HG03575 (cell line): ENCODE measurements around the gene LRP6.
"Not testable (repeated sequence)": the region's sequence is repeated elsewhere in the genome, so short reads cannot be mapped to it uniquely, and the experiment has no call there.

Experiments
- ATAC-seq: cut with Tn5 transposase; IDR thresholded peaks from one replicate; pipeline ENCODE4 v1.9.1; 2021; ENCODE audit not compliant: unreplicated experiment, insufficient number of reproducible peaks, low FRiP score; ENCODE audit errors: extremely low read depth

Gene LRP6

DNA sequence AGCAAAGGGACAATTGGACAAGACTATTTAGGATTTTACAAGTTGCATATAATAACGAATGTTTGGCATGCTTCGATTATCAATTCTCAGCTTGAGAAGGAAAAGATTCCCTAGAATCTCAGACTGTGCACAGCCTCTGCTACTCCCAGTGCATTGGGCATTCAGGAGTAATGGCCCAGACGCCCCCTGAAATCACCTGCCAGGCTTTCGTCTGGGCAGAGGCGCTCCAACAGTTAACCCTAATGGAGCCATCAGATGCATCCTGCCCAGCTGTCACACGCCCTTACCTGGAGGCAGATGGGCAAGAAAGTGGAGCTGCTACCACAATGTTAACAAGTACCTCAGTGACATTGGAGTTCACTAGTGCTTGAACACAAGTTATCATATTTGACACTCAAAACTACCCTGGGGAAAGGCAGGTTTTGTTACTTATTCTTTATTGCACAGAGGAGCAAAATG is 927 bp upstream of the LRP6 start:
- ATAC-seq, result no peak

DNA sequence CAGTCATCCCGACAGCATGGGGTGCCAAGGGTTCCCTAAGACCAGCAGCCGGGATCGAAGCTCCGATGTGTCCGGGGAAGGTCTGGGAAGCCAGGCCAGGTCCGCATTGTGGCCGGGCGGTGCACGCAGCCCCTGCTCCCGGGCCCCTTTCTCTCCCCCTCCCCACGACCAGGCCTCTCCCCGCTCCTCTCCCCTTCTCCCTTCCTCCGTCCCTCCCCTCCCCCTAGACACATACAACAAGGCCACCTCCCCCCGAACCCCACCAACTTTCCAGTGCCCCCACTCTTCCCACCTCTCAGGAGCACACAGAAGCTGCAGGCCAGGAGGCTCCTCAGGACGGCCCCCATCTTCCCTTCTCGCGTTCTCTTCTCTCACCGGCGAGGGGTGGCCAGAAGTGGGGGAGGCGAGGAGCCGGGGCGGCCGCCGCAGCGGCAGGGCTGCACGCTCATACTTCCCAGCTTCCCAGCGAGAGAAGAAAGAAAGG is 413 bp downstream of the LRP6 start:
- no peak for ATAC-seq

DNA sequence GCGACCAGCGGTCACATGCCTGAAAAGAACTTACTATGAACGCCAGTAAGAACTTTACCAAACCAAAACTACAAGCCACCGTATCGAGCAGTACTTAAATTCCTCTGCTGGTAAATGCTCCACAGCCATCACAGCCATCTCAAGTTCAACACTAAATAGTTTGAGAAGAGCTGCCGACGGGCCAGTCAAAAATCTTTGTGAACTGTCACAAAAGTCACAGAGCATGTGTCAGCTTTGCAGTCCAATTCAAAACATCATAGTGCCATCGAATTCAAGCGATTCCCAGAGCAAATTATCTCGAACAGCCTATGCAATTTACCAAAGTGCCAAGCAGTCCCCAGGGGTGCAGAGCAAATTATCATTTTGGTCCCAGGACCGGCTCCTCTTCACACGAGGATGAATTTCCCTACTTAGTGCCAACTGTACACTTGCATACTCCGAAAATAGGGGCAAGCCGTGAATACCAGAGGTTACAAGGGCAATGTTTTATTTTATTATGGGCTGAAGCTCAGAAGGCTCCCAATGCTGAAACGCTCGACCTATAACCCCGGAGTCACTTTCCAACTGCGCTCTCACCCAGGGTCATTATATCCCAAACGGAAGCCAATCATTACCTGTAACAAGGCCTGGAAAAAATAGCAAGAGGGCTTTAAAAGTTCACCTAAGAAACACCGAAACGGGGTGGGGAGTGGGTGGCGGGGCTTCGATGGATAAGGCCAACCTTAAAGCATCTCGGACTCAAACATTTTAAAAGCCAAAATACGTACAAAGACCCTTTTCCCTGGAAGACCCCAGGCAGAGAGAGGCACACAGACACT is 1.1 kb downstream of the LRP6 start:
- ATAC-seq, result no peak

DNA sequence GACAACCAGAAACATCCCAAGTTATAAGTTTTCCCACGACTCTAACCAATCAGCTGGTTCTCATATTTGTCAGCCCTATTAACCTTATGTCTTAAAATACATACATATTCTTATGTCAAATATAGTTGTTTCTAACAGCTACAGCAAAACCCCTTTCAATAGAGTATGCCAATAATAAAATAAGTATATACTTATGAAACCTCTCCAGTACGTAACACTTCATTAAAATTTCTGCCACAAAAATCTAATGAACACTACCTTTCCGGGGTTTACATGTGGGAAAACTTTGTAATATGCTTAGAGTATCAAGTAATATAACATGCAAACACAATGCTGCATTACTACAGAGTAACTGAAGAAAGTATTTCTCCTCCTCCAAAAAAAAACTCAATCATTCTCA is 1.8 kb downstream of the LRP6 start:
- no peak for ATAC-seq

DNA sequence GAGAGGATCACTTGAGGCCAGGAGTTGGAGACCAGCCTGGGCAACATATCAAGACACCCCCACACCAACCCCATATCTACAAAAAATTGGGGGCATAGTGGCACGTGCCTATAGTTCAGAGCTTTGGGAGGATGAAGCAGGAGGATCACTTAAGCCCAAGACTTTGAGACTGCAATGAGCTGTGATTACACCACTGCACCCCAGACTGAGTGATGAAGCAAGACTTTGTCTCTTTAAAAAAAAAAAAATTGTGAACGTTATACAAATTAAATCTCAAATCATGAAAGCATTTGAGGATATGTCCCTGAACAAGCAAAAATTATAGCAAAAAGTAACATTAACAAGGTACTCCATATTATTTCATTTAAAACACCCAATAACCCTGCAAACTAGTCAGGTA is 2.9 kb downstream of the LRP6 start:
- ATAC-seq, result no peak

DNA sequence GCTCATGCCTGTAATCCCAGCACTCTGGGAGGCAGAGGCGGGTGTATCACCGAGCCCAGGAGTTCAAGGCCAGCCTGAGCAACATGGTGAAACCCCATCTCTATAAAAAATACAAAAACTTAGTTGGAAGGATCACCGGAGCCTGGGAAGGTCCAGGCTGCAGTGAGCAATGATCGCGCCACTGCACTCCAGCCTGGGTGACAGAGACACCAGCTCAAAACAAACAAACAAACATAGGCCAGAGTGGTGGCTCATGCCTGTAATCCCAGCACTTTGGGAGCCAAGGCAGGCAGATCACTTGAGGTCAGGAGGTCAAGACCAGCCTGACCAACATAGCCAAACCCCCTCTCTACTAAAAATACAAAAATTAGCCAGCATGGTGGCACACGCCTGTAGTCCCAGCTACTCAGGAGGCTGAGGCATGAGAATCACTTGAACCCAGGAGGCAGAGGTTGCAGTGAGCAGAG is 10.5 kb downstream of the LRP6 start:
- ATAC-seq, result not testable (repeated sequence)

DNA sequence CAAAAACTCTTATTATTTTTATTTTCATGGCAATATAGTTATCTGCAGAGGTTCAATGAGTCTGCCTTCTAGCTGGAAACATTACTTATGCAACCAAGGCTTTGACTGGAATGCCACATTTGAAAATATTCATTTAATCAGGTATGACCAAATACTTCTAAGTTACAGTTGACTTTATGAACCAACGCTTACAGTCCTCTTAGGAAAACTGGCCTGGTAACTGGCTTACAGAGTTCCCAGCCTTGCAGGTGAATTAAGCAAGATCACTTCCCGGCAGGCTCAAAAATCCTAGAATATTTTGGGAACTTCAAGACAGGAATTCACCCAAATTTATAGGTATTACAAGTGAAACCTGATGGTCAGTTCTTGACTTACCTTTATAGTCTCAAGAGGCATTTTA is 12.3 kb downstream of the LRP6 start:
- ATAC-seq, result no peak

DNA sequence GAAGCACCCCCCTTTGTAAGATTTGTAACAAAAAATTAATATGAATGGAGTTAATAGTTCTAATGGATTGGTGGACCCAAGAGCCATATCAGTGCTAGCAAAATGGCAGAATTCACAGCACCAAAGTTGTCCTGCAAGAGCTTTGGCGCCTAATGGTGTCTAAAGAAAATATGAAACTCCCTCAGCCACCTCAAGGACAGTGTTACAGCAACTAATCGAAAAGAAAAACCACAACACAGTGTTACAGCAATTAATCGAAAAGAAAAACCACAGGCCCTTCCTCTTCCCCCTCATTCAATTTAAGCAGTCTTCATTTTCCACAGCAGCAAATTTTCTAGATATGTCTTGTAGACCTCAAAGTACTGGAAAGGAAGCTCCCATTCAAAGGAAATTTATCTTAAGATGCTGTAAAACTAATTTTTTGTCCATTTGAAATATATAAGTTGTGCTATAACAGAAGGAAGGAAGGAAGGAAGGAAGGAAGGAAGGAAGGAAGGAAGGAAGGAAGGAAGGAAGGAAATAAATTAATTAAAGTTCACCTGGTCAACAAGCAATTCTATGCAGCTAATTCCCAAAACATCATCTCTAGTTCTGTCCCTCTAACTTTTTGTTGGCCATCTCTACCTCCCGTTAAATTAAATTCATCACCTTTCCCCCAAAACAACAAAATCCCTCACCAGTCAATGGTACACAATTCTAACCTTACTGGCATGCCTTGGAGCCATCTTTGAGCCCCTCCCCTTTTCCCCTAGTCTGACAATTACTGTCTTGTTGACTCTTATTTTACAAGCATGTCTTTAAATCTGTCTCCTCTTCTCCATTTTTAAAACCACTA is 17.4 kb downstream of the LRP6 start:
- ATAC-seq, result no peak

DNA sequence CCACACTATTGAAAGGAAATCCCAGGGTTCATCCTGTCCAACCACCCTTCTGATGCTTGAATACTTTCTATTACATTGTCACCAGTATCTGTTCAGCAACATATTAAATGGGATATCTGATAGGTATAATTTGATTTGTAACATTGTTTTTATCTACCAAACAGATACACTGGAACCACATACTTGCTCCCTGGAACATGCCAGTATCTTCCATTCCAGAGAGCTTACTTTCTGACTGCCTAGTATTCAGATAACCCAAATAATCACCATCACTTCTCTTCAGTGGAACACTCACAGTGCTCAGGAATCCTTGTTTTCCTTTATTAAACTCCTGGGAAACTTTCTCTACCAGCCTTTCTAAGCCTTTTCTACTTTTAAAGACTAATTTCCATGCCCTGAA is 19.3 kb downstream of the LRP6 start:
- no peak for ATAC-seq

DNA sequence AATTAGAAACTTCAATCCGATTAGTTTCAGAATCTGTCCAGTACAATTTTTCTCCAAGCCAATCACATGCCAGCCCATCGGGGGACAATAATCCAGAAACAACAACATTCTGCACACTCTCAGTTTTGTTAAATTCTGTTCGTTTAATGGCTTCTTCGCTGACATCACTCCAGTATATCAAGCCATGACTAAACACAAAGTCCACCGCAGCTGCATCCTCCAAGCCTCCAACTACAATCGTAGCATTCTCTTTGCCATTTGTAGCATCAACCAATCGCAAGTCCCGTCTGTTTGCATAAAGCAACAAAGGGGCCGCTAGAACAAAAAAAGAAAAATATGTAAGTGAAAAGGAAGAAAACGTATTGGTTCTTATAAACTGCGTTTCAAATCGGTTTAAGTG is 22.5 kb downstream of the LRP6 start:
- no peak for ATAC-seq

DNA sequence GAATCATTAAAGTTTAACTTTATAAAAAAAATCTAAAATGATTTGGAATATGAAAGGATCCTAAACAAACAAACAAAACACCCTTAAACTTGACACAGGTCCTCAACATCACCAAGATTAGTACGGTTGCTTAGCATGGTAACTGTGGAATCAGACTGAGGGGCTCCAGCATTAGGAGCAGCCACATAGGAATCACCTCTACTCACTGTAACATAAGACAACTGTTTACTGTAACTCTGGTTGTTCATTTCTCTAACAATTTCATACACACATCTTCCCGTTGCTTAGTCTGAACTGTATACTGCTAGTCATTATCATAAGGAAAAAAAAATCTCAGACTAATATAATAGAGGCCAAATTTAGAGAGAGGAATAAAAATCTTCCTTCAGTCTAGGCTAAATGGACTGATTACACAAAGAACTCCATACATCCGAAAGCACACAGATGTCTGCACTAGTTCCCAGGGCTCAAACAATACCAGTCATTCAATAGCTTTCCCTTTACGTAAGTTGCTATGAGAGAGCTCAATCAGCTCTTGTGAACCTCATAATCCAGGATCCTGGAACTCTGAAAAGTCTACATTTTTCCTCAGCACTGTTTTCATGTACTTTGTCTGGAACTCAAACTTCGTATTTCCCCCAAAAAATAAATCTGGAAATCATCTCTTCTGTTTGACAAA is 26.0 kb downstream of the LRP6 start:
- ATAC-seq, result no peak

DNA sequence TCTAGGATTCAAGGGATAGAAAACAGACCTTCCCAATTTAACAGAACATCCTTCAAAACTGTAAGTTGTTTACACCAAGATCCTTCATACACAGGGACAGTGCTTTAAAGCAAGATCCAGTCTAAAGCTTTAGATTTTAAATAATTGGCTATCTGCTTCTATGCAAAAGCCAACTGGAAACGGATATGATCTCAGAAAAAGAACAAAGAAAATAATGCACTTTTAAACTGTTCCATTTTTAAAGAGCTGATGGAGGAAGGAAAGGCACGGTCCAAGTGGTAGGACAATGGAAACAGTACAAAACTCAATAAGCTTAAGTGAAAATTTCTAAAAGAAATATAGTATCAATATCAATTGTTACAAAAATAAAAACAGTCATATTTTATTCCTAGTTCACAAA is 27.7 kb downstream of the LRP6 start:
- no peak for ATAC-seq

DNA sequence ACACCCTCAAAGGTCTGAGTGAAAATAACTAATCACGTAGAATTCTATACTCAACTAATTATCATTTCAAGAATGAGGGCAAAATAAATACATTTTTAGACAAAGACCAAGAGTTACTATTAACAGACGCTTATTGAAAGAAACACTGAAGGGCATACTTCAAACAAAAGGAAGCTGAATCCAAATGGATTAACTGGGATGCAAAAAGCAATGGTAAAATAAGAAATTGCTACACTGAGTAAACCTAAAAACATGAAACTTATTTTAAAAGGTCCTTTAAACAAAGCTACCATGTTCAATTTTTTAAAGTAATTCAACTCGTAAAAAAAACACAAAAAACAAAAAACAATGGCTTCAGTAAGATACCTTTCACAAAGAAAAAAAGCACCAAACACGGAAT is 28.2 kb downstream of the LRP6 start:
- ATAC-seq, result no peak

DNA sequence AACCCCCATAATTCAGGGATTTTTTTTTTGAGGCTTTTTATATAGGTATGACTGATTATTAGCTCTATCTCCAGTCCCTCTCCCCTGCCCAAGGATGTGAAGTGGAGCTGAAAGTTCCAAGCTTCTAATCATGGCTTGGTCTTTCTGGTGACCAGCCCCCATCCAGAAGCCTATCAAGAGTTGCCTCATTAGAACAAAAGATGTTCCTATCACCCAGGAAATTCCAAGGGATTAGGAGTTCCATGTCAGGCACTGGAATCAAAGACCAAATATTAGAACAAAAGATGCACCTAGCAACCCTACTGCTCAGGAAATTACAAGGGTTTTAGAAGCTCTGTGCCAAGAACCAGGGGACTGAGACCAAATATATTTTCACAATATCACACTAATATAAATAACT is 29.9 kb downstream of the LRP6 start:
- no peak for ATAC-seq

DNA sequence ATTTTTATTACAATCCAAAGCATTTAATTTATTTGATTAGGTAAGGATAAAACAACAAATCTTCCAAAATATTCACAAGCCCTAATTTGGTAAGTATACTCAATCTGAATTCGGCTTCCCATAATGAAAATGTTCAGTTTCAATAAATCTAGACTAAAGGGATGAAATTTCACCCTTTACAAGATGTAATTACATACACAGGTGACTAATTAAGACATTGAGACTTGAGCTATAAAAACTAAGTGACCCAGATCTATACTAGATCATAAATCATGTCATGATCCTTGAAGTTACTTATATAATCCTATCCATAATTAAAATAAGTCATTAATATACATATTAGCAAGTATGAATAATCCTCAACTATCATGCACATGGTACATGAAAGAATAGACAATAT is 36.6 kb downstream of the LRP6 start:
- no peak for ATAC-seq

DNA sequence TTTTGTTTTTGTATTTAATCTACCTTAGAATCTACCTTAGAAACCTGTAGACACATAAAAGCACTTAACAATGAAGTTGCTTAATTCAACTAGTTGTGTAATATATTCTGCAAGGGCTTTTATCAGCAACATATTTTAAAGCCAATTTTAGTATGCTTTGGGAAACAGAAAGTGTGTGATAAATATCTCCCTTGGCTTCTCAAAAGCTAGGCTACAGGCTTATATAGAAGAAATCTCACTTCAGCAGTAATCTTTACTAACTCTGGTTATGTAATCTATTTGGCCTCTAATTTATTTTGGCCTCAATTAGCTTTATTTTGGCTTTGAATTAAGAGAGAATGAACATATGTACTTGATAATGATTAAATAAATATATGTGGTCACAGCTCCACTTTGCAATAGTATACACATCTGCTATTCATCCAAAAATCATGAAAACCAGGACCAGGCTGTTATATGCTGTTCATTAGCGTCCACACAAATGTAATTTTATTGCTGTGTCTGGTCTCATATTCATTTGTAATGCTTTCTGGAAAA is 37.2 kb downstream of the LRP6 start:
- ATAC-seq, result no peak

DNA sequence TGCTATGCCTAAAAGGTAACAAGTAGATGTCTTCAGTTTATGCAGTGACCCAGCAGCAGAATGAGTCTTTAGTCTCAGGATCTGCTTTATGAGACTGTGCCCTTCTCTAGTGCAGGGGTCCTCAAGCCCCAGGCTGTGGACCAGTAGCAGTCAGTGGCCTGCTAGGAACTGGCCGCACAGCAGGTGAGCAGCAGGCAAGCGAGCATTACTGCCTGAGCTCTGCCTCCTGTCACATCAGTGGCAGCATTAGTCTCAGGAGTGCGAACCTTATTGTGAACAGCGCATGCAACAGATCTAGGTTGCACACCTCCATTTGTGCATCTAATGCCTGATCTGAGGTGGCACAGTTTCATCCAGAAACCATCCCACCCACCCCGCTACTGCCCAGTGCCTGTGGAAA is 38.4 kb downstream of the LRP6 start:
- ATAC-seq, result no peak

DNA sequence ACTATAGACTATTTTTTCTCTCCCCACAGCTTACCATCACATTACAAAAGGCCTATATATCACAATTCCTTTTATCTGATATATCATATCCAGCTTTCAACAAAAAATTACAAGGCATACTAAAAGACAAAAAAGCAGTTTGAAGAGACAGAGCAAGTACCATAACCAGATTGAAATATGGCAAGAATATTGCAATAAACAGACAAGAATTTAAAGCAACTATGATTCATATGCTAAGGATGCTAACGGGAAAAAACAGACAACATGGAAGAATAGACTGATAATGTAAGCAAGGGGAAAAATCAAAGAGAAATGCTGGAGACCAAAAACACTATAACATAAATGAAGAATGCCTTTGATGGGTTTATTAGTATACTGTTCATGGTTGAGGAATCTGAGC is 40.7 kb downstream of the LRP6 start:
- ATAC-seq, result no peak

DNA sequence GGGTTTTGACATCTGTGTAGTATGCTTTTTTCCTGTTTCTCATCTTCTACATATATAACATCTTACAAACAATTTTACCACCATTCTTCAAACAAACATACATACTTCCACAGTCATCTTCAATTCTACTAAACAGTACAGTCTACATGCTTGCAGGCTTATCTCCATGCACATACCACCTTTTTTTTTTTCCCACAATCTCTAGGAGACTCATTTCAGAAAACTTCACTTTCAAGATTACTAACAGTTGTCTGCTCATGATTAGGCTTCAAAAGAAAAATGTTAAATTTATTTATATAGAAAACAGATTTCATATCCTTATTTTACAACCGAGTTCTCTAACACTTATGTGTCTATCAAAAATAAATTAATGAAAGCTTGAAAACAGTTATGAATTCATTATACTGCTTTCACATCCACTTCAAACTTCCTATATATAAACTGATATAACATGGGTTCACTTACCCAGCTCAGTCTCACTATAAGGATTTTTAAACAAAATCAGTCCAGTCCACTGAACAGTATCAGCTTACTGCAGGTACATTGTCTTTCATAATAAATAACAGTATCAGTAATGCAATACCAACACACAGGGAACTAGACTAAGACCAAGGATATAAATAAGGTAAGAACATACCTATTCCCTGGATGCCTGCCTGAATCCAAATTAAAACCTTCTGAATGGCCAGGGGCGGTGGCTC is 42.5 kb downstream of the LRP6 start:
- ATAC-seq, result no peak
